NB4 (cell line): Measurements from ENCODE around the gene MPP2.

Source experiments
- MYC ChIP-seq: IDR thresholded peaks from 2 replicates; pipeline ENCODE4 v1.6.1; 2011; ENCODE audit warnings: low read depth, low read length
- POLR2A ChIP-seq: IDR thresholded peaks from 2 replicates; pipeline ENCODE4 v1.6.1; 2011; ENCODE audit warnings: mild to moderate bottlenecking; ENCODE audit not compliant: insufficient read length; ENCODE audit errors: extremely low read depth
- TF ChIP-seq, protein P1 (sequence below): IDR thresholded peaks from one replicate; pipeline ENCODE4 v1.5.1; 2012; ENCODE audit warnings: low read depth, low read length
- TF ChIP-seq, protein P2 (sequence below): IDR thresholded peaks from 2 replicates; pipeline ENCODE4 v1.6.1; 2011; ENCODE audit warnings: low read depth, low read length

DNA sequence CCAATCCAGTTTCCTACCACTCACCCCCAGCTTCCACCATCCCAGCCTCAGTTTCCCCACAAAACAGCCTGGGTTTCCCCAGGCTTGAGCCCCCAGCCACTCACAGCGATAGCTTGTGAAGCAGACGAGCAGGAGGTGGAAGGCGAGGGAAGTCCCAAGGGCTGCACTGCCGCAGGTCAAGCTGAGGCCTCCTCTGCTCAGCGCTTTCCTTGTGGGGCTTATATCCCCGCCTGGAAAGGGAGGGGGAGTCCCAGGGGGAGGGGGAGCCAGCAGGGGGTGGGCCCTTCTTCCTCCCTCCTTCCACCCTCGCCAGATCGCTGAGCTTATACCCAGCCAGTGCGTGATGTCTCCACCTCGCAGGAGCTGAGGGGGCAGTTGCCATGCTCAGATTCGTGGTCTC lies 46.4 kb upstream of the MPP2 start, which contains the start of gene PYY:
- TF ChIP-seq, protein P1, sequence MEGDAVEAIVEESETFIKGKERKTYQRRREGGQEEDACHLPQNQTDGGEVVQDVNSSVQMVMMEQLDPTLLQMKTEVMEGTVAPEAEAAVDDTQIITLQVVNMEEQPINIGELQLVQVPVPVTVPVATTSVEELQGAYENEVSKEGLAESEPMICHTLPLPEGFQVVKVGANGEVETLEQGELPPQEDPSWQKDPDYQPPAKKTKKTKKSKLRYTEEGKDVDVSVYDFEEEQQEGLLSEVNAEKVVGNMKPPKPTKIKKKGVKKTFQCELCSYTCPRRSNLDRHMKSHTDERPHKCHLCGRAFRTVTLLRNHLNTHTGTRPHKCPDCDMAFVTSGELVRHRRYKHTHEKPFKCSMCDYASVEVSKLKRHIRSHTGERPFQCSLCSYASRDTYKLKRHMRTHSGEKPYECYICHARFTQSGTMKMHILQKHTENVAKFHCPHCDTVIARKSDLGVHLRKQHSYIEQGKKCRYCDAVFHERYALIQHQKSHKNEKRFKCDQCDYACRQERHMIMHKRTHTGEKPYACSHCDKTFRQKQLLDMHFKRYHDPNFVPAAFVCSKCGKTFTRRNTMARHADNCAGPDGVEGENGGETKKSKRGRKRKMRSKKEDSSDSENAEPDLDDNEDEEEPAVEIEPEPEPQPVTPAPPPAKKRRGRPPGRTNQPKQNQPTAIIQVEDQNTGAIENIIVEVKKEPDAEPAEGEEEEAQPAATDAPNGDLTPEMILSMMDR: no peak
- TF ChIP-seq POLR2A (no peak), MYC (no peak)
- TF ChIP-seq, protein P2, sequence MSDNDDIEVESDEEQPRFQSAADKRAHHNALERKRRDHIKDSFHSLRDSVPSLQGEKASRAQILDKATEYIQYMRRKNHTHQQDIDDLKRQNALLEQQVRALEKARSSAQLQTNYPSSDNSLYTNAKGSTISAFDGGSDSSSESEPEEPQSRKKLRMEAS: no peak
